Small intestine (tissue), 7 donors: ENCODE results near the gene NPB. TPM values are rescaled to one million over a fixed set of nuclear protein-coding genes. Genes with fewer than 3 reads are reported as not detected.

Source experiments
- DNase-seq, 2 donors: peaks; one replicate each; pipeline versions ENCODE4 v3.0.0 to v3.0.0-alpha.2; 2013
- FAIRE-seq: peaks from 2 replicates; lab custom pipeline; 2012; peaks lifted over from hg19 to GRCh38; lab: Jason Lieb, UNC
- H3K27ac ChIP-seq, 3 donors: one replicate each; pipeline ENCODE4 v1.5.1; 2013; ENCODE audit warnings: low read length in 2 of 3, mild to moderate bottlenecking in 2 of 3, control low read depth in 1 of 3, inconsistent platforms in 1 of 3, low read depth in 1 of 3, moderate library complexity in 1 of 3
- H3K27me3 ChIP-seq, 3 donors: one replicate each; pipeline ENCODE4 v1.6.1; 2013; ENCODE audit warnings: low read length in 3 of 3, inconsistent platforms in 1 of 3; ENCODE audit not compliant: control insufficient read depth in 3 of 3, insufficient read depth in 3 of 3
- H3K36me3 ChIP-seq, 3 donors: one replicate each; pipeline ENCODE4 v1.6.1; 2013; ENCODE audit warnings: low read length in 3 of 3, inconsistent platforms in 1 of 3, low read depth in 1 of 3, mild to moderate bottlenecking in 1 of 3, moderate library complexity in 1 of 3; ENCODE audit not compliant: control insufficient read depth in 3 of 3, insufficient read depth in 2 of 3
- H3K4me1 ChIP-seq, 3 donors: one replicate each; pipeline ENCODE4 v1.6.1; 2013; ENCODE audit warnings: low read length in 2 of 3, inconsistent platforms in 1 of 3, low read depth in 1 of 3, mild to moderate bottlenecking in 1 of 3, moderate library complexity in 1 of 3; ENCODE audit not compliant: control insufficient read depth in 3 of 3, insufficient read depth in 2 of 3
- H3K4me3 ChIP-seq, 3 donors: one replicate each; pipeline ENCODE4 v1.5.1; 2013; ENCODE audit warnings: low read length in 3 of 3, control low read depth in 1 of 3, inconsistent platforms in 1 of 3, low read depth in 1 of 3, mild to moderate bottlenecking in 1 of 3, moderate library complexity in 1 of 3
- H3K9me3 ChIP-seq, 2 donors: one replicate each; pipeline ENCODE4 v1.6.1; 2013; ENCODE audit warnings: low read depth in 1 of 2, low read length in 1 of 2; ENCODE audit not compliant: control insufficient read depth in 2 of 2, insufficient read depth in 1 of 2
- WGBS, 3 donors: extraction: QIAGEN DNeasy Blood & Tissue Kit; methylation state at CpG; one replicate each; pipeline ENCODE4 v1.1.7; 2013; 5-methylcytosine and 5-hydroxymethylcytosine counted together
- polyA plus RNA-seq, 4 donors: library from polyadenylated mRNA; stranded (reverse) in 3 of 4; unstranded in 1 of 4; fragments of 200-250 nt in 3 of 4; fragments of 120-200 nt in 1 of 4; gene quantifications; one replicate each; pipeline versions ENCODE4 v1.2.1 to v1.2.3, GENCODE V29; 2013
- donor health status: healthy with polysubstance abuse.
- donor health status: control.
- donor health status: control.
- donor health status: Bipolar disorder and iron deficiency.
- donor health status: healthy.

Gene NPB
- polyA plus RNA-seq, 4 donors = 0.21 to 1.8 (median 0.59) TPM

- H3K36me3 ChIP-seq = peaks cover 0 to 82% (median 8%) of the 10 kb centered on the region in 3 donors
- peaks cover 0 to 9% (median 0%) of the 10 kb centered on the region in 3 donors for H3K4me1 ChIP-seq
- no peak overlapping the region for H3K27ac ChIP-seq
- no peaks in the 10 kb centered on the region for H3K9me3 ChIP-seq
- 90 to 94% (median 93%) methylated on average over 9 of the region's 9 CpGs for WGBS, 3 donors
- FAIRE-seq (no peak), DNase-seq (no peak)
- peaks cover 0 to 11% (median 0%) of the 10 kb centered on the region in 3 donors for H3K27me3 ChIP-seq
- H3K4me3 ChIP-seq = no peak overlapping the region
These were observed 3.2 kb upstream of the NPB start for GRCh38 chr17:81898885-81899284.

GRCh38 chr17:81899514-81900166, 2.4 kb upstream of the NPB start:
- peaks cover 0 to 82% (median 8%) of the 10 kb centered on the region in 3 donors for H3K36me3 ChIP-seq
- WGBS, 3 donors = 92 to 96% (median 93%) methylated on average over 22 of the region's 22 CpGs

GRCh38 chr17:81900181-81900820, 1.7 kb upstream of the NPB start:
- H3K4me1 ChIP-seq = peaks cover 0 to 9% (median 0%) of the 10 kb centered on the region in 3 donors
- no peak overlapping the region for H3K4me3 ChIP-seq
- DNase-seq (no peak), FAIRE-seq (no peak)
- no peaks in the 10 kb centered on the region for H3K9me3 ChIP-seq
- peaks cover 0 to 82% (median 5%) of the 10 kb centered on the region in 3 donors for H3K36me3 ChIP-seq
- 81 to 86% (median 83%) methylated on average over 18 of the region's 18 CpGs for WGBS, 3 donors
- H3K27me3 ChIP-seq = peaks cover 0 to 11% (median 0%) of the 10 kb centered on the region in 3 donors
- H3K27ac ChIP-seq = no peak overlapping the region

More at GRCh38 chr17:81899514-81900166, 2.4 kb upstream of the NPB start:
- no peak for DNase-seq
- H3K4me1 ChIP-seq = peaks cover 0 to 9% (median 0%) of the 10 kb centered on the region in 3 donors
- H3K27me3 ChIP-seq = peaks cover 0 to 11% (median 0%) of the 10 kb centered on the region in 3 donors
- no peaks in the 10 kb centered on the region for H3K9me3 ChIP-seq
- no peak overlapping the region for H3K27ac ChIP-seq
- no peak overlapping the region for H3K4me3 ChIP-seq
- no peak for FAIRE-seq

- Histone ChIP-seq H3K4me1 (peaks cover 0 to 9% (median 0%) of the 10 kb centered on the region in 3 donors), H3K9me3 (no peaks in the 10 kb centered on the region), H3K27me3 (peaks cover 0 to 11% (median 0%) of the 10 kb centered on the region in 3 donors), H3K4me3 (peak overlapping the region in 1 of 3 donors; percentile 34), H3K27ac (no peak overlapping the region), H3K36me3 (peaks cover under 1 to 84% (median 5%) of the 10 kb centered on the region in 3 donors)
- WGBS, 3 donors = 48 to 64% (median 48%) methylated on average over 11 to 21 of the region's 21 CpGs
- FAIRE-seq (no peak), DNase-seq (no peak)
These were observed 643 bp upstream of the NPB start for GRCh38 chr17:81901167-81902022.

DNA sequence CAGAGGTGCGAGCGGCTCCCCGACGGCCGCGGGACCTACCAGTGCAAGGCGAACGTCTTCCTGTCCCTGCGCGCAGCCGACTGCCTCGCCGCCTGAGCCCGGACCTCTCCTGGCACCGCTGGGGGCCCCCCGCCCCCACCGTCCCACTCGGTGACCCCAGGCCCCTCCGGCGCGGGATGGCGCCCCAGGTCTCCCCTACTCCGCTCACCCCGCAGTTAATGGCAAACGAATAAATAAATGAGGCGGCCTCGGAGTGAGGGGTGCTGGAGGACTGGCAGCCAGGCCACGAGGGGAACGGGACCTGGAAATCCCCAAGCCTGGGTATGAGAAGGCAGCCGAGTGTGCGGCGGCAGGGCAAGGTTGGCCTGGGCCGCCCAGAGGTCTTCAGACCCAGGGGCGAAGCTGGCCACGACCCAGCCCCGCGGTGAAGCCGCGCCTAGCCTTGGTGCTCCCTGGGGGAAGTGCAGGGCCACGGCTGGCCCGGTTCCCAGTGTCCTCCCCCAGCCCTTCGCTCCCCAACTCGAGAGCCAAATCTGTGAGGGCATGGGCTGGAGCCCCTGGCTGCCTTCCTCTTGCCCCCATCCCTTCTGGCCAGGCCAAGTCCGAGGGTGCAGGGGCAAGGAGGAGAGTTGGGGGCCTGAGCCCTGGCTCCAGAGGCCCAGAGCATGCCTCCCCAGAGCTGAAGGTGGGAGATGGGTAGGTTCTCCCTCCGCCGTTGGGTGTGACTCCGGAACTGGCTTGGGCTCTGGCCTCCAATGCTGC, 796 bp downstream of the NPB start:
- 22 to 34% (median 26%) methylated on average over 41 to 47 of the region's 47 CpGs for WGBS, 3 donors
- Histone ChIP-seq H3K36me3 (peaks cover 0 to 84% (median 7%) of the 10 kb centered on the region in 3 donors), H3K9me3 (no peaks in the 10 kb centered on the region), H3K27ac (no peak overlapping the region), H3K4me1 (peaks cover 0 to 9% (median 0%) of the 10 kb centered on the region in 3 donors), H3K27me3 (peaks cover 0 to 11% (median 0%) of the 10 kb centered on the region in 3 donors), H3K4me3 (peak overlapping the region in 1 of 3 donors; percentile 34)
- no peak for DNase-seq
- FAIRE-seq = no peak

- no peak for FAIRE-seq
- DNase-seq = no peak
- H3K9me3 ChIP-seq = no peaks in the 10 kb centered on the region
- no peak overlapping the region for H3K27ac ChIP-seq
- peaks cover 0 to 11% (median 0%) of the 10 kb centered on the region in 3 donors for H3K27me3 ChIP-seq
- peaks cover 0 to 9% (median 0%) of the 10 kb centered on the region in 3 donors for H3K4me1 ChIP-seq
- H3K4me3 ChIP-seq = no peak overlapping the region
- 91 to 93% (median 91%) methylated on average over 10 of the region's 10 CpGs for WGBS, 3 donors
- H3K36me3 ChIP-seq = peaks cover 0 to 84% (median 13%) of the 10 kb centered on the region in 3 donors
These were observed 1.4 kb downstream of the NPB start for GRCh38 chr17:81903415-81903831.

- no peaks in the 10 kb centered on the region for H3K9me3 ChIP-seq
- peaks cover 0 to 11% (median 0%) of the 10 kb centered on the region in 3 donors for H3K27me3 ChIP-seq
- peaks cover 0 to 84% (median 13%) of the 10 kb centered on the region in 3 donors for H3K36me3 ChIP-seq
- H3K4me3 ChIP-seq = no peak overlapping the region
- FAIRE-seq (no peak), DNase-seq (no peak)
- H3K4me1 ChIP-seq = peaks cover 0 to 9% (median 0%) of the 10 kb centered on the region in 3 donors
- WGBS, 3 donors = 91 to 93% (median 92%) methylated on average over 24 of the region's 24 CpGs
- no peak overlapping the region for H3K27ac ChIP-seq
These were observed 2.0 kb downstream of the NPB start for GRCh38 chr17:81903896-81904599.
